Fibroblast of mammary gland (primary cell): ENCODE measurements around the gene COX7B2.

Experiments used
- DNase-seq: peaks from one replicate; pipeline ENCODE4 v3.0.0-alpha.2; 2010; ENCODE audit warnings: low read depth
- H3K4me3 ChIP-seq: 2 replicates; pipeline ENCODE4 v1.5.1; 2011; ENCODE audit warnings: low read depth, mild to moderate bottlenecking, low read length, moderate library complexity; ENCODE audit not compliant: control insufficient read depth
- TF ChIP-seq, protein P1 (sequence below): conservative IDR thresholded peaks from 2 replicates; pipeline ENCODE4 v1.5.1; 2011; ENCODE audit warnings: low read depth, low read length, inconsistent platforms; ENCODE audit not compliant: control insufficient read depth, insufficient read depth

The COX7B2 gene

DNA sequence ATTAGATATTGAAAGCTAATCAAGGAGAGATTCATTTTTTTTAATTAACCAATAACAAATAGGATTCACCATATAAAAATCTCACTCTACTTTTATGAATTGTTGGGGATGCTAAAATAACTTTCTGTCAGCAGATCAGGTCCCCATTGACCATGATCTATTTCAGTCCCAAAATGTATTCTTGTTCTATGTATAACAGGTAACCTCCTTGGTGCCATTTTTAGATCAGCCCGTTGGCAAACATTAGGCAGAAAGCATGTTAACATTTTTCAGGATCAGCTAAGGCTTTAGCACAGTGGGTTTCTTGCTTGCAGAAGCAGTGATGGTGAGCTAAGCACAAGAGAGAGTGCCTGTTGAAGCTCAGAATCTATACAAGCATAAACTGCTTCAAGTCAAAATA is 40.8 kb upstream of the COX7B2 start:
- H3K4me3 ChIP-seq: no peak overlapping the region
- TF ChIP-seq, protein P1, sequence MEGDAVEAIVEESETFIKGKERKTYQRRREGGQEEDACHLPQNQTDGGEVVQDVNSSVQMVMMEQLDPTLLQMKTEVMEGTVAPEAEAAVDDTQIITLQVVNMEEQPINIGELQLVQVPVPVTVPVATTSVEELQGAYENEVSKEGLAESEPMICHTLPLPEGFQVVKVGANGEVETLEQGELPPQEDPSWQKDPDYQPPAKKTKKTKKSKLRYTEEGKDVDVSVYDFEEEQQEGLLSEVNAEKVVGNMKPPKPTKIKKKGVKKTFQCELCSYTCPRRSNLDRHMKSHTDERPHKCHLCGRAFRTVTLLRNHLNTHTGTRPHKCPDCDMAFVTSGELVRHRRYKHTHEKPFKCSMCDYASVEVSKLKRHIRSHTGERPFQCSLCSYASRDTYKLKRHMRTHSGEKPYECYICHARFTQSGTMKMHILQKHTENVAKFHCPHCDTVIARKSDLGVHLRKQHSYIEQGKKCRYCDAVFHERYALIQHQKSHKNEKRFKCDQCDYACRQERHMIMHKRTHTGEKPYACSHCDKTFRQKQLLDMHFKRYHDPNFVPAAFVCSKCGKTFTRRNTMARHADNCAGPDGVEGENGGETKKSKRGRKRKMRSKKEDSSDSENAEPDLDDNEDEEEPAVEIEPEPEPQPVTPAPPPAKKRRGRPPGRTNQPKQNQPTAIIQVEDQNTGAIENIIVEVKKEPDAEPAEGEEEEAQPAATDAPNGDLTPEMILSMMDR: no peak
- DNase-seq: no peak

DNA sequence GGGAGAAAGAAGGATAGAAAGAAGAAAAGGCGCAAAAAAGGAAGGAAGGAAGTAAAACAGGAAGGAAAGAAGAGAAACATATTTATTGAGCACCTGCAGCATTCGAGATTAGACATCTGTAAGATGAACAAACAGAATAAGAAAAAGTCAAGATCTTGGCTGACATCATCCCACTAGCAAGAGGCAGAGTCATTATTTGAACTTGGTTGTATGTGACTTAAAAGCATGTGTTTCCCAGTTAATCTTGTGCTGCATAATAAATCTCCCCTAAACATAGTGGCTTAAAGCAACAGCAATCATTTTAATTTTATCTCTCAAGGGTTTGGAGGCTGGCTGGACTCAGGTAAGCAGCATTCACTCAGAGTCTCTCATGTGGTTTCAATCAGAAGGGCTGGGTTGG is 38.5 kb upstream of the COX7B2 start:
- TF ChIP-seq, protein P1: no peak
- no peak for DNase-seq
- H3K4me3 ChIP-seq: no peak overlapping the region

DNA sequence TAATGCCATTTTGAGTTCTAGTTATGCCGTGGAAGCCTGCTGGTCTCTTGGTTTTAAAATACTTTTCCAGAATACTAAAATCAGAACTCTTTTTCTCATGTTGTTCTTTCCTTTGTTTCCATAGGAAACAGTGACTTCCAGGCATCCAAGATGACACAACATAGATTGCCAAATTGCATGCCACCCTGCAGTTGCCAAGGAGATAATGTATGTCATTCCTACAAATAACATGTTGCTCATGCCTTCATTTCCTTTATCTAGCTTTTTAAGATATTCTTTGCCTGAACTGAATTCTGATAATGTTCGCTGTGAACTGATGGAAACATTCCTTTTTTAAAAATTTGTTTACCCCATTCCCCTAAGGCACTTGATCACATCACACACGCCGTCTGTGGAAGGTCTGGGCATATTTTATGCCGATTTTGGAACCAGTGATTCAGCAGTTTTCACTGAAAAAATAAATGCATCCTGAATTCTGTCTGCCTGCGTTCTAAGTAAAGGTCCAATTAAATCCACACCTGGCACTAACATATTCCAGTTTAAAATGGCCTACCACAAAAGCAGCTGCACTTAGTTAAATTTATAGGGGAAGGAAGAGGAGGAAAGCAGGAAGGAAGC is 38.0 kb upstream of the COX7B2 start:
- TF ChIP-seq, protein P1: no peak
- peak; percentile 1 for DNase-seq

DNA sequence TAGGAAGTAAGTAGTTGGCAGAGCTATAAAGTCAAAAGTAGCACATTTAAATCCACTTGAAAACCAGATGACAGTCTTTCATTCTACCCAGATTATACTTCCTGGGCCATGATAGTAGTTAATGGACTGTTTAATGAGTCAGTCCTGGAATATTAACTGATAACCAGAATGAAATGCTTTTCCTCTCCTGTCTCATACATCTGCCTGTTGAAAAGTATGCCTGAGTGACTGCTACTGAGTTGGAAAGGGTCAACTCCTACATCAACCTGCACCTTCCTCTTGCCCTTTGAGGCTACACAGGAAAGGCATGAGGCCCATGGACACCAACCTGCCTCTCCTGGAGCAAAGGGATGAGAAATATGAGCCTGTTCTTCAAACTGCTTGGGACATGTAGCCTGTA is 36.0 kb upstream of the COX7B2 start:
- H3K4me3 ChIP-seq: no peak overlapping the region
- TF ChIP-seq, protein P1: no peak
- no peak for DNase-seq

More for the DNA sequence above, 38.0 kb upstream of the COX7B2 start:
- H3K4me3 ChIP-seq: no peak overlapping the region

DNA sequence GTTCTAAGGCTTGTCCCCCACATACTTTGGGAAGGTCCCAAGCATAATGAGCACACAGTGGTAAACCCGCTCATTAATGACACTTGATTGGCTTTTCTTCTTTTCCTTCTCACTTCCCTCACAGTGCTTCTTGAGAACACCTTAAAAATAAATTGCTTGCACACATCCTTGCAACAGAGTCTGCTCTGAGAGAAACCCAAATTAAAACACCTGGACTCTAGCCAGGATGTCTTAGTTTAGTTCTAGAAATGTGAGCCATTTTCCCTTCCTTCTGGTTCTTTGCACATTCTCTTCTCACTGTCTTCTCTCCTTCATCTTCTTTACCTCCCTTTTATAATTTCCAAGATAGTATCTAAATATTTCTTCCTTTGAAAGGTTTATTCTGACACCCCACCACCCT is 35.3 kb upstream of the COX7B2 start:
- TF ChIP-seq, protein P1: no peak
- H3K4me3 ChIP-seq: no peak overlapping the region
- no peak for DNase-seq

DNA sequence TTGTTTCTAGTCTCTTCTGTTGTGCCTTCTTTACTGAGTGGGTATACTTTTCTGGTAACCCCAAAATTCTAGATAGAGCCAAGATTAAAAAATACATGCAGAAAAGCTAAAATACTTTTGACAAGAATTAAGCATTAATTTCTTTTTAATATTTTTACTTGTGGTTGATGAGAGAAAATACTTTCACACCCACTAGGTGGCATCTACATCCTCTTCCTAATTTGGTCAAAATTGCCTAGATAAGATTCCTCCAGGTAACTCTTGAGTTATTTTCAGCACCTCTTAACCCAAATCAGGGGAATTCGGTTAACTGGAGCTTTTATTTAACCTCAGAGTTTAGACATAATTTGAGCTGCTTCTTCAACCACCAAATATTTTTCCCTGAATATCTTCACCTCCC is 28.4 kb upstream of the COX7B2 start:
- TF ChIP-seq, protein P1: peak; percentile 16
- DNase-seq: peak; percentile 1
- H3K4me3 ChIP-seq: no peak overlapping the region

DNA sequence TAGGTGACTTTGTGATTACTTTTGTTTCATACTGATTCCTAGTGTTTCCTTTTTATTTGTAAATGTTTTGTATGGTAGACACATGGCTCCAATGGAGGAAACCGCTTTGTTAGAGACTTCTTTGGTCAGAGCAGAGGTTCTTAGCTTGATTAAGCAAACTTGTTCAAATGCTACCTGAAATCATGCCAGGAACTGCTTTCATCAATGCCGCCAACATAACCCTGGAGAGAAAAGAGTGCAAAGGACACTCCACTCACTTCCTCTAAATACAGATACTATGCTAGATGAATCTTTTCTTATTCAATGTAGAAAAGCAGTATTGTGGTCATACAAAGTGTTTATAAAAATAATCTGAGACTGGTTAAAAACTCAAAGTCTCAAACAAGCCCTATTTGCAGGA is 25.7 kb upstream of the COX7B2 start:
- no peak for DNase-seq
- TF ChIP-seq, protein P1: no peak
- H3K4me3 ChIP-seq: no peak overlapping the region
